NCI-H748 treated with DMSO at 0.1 percent for 48 hours (cell line): ENCODE results near the gene GHRHR.

Experiments used
- DNase-seq: peaks from one replicate; lab custom pipeline; 2025; lab: John Stamatoyannopoulos, UW

GHRHR gene

DNA sequence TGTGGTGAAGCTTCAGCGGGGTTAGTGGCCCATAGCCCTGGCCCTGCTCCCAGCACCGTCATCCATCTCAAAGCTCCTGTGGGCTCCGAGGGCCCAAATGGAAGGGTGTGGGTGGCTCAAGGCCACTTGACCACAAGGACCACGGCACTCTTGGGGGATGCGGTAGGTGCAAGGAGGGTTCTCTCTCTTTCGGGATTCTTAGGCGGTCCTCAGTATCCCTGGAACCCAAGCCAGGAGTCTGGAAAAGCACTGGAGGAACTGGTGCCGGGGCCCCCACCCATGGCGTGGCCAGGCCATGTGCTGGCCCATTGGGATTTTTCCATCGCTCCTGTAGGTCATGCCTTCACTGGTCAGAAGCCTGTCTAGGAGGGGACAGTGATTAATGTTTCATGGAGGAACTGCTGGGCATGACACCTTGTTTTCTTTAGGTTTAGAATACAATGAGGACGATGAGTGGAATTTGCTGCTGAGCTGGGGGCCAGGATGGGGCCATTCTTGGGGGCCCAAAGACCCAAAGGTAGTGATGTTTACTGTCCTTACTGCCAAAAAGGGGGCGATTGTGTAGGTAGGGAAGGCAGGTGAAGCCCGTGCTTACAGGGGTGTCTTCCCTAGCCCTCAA lies 35.4 kb upstream of the GHRHR start:
- no peak for DNase-seq

DNA sequence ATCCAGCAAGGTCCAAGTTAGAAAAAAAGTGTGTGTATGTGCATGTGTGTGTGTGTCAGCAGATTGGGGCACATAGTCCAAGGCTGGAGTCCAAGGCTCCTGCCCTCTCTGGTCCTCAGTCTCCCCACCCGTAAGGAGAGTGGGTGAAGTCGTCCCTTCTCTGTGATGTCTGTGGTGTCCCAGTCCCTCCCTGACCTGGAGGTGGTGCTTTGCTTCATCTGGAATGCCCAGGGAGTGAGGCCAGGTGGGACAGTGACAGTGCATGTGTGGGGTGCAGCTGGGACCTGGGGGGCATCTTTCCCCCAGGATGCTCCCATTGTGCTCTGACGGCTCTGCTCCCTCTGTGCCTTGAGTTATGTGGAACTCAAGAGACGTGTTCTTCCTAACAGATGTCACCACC lies 34.1 kb upstream of the GHRHR start:
- no peak for DNase-seq

DNA sequence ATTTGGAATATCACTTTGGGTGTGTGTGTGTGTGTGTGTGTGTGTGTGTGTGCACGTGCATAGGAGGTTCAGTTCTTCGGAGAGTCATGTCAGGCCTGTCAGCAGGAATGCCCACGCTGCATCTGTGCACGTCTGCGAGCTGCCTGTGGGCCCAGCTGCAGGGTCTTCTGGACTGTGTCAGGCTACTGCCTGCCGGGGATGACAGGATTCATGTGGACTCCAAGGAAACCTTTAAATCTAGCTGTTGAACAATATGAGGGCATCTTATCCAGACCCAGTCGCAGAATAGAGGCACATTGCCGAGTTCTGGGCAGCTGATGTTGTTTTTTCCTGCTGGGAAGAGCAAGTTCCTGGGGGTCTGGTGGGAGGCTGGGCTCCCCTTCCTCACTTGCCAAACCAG lies 33.1 kb upstream of the GHRHR start:
- no peak for DNase-seq

DNA sequence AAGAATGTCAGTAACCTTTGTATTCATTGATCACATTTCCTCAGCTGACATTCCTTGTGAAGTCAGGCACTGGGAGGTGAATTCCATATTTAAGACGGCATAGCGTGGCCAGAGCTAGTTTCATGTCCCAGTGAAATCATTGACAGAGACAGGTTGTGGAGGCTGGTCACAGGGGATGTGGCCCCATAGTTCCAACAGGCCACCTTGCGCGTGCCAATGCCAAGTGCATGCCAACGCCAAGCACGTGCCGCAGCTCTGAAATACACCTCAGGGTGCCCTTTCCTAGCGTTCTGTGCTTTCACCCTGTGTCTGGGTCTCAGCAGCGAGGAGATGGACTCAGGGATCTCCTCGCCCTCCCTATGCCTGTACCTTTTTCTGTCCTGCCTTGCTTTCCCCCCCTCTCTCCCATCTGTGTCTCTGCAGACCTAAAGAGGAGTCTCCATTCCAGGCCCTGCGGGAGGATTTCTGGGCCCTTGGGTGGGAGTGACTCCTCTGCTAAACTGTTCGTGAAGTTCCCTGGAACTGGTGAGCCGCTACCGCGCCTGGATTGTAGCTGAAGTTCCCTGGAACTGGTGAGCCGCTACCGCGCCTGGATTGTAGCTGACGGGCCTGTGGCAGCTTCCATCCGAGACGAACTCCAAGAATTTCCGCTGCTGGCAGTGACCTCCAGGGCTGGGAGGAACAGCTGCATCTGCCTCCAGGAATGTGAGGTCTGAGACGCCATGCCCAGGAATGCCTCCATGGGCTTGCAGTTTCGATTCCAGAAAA lies 32.4 kb upstream of the GHRHR start:
- no peak for DNase-seq

DNA sequence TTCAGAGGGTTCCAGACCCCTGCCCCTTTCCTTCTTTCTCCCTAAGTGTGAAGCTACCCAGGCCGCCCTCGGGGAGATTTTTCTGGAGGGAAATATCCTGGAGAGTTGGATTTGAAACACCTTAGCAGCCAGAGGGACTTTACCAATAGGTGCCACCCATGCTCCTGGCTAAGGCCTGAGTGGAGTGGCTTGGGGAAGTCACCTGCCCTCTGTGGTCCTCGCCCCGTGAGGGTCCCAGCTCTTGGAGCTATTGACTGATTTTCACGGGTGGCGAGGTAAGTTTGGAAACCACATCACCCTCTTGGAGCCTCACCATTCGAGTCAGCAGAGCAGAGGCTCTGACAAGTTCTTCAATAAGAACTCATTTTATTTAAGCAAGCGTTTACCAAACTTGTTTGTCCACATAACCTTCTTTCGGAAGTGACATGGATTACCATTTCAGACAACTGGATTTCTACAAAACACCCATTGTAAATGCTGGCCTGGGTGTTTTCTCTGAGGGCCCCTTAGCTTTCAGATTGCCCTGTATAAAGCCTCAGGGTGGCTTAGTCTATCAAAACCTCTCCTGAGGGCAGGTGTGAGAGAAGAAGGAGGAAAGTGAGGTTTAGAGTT lies 31.7 kb upstream of the GHRHR start:
- DNase-seq = no peak

DNA sequence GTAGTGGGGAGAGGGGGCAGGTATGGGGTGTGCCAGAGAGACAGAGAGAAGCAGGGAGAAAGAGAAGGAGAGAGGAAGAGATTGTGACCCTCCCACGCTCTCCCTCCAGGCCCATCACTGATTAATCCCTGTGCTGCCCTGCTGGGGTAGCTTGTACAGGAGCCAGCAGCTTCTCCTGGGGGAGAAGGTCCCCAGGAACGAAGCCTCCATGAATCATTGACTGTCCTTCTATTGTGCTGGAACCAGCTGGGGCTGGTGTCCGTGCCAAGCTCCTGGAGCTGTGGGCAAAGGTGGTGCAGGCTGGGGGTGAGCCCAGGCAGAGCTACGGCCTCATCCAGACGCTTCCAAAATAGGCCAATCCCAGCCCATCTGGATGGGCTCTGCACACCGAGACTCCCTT lies 31.2 kb upstream of the GHRHR start:
- DNase-seq = no peak

DNA sequence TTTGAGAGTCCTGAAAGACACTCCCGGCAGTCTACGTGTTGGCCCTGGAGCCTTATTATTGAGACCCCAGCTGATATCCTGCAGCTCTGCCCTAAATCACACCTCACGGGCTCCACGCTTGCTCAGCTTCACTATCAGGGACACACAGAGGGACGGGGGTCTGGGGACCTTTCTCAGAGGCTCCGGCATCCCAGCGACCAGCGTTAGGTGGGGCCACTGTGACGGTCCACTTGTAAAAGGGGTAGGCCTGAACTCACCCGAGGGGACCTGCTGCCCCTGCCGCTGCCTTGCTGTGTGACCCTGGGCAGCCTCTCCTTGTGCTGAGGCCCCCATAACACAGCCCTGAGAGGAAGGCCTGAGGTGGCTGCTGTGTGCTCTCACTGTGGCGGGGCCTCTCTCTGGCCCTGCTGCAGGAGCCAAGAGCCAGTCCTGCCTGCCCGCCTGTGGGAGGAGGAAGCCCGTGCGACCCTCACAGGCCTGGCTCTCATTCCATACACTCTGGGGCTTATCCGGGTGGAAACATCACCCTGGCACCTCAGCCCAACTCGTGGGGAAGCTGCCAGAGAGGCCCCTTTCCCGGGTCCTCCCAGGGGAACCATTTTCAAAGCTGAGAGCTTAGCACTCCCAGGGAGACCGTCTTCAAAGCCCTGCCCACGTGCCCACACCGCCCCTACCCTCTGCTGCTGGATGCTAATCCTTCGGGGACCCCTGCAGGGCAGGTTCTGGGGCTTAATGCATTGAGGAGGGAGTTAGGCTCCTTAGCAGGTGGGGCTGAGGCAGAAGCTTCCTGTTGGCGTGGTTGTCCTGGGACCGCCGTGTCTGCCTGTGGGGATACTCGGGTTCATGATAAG lies 30.4 kb upstream of the GHRHR start:
- no peak for DNase-seq

DNA sequence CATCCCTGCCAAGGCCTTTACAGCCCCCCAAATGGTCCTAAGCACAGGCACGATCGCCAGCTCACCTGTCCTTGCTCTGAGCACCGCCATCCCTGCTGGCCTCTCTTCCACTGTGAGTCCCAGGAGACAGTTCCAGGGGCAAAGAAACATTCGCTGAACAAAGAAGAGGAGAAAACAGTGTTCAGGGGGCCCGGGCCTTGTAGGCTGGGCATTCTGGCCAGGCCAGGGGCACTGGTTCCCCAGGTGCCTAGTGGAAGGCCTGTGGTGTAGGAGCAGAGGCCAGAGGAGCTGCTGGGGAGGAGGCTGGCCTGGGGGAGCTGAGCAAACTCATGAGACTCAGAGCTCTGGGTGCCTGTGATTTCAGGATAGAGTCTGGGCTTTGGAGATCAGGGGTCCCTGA lies 29.5 kb upstream of the GHRHR start:
- DNase-seq = no peak

DNA sequence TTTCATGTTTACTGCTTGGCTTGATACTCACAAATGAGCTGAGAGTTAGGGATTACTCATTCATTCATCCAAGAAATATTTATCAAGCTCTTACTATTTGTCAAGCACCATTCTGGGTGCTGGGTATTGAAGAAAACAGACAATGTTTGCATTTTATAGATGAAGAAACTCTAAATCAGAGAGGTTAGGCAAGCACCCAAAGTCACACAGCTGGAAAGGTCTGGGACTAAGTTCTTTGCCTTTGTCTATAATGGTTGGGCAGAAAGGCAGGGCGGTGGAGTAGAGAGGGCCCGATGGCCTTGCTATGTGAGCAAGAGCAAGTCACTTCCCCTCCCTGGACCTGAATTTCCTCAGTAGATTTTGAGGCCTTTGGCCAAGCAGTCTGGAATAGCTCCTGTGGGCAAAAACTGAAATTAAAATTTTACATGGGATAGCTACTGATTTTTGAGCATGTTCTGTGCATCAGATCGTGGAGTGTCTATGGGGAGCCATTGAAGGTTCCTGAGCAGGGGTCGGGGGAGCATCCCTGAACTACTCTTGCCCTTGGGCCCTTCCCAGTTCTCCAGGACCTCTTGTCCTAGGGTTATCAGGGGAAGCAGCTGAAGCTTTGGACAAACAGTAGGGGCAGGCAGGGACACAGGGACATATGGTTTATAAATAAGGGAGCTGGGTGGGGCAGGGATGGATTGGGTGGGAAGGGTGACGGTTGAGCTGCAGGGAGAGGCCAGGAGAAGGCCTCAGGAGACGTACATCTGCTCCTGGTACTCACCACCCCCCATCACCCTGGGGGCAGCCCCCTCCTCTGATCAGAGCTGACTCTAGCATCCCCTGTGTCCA lies 28.8 kb upstream of the GHRHR start:
- DNase-seq = no peak

DNA sequence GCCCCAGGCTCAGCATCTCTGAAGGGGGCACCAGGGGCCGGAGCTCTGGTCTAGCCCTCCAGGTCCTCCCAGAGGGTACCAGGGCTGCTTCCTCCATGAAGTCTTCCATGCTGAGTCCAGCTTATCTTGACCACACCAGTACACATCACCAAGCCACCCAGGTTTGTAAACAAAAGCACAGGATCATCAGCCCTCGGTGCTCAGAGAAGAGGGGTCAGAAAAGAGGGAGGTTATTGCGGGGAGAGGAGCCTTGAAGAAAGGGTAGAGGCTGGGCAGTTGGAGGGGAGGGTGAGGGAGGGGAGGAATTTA lies 28.2 kb upstream of the GHRHR start:
- no peak for DNase-seq

DNA sequence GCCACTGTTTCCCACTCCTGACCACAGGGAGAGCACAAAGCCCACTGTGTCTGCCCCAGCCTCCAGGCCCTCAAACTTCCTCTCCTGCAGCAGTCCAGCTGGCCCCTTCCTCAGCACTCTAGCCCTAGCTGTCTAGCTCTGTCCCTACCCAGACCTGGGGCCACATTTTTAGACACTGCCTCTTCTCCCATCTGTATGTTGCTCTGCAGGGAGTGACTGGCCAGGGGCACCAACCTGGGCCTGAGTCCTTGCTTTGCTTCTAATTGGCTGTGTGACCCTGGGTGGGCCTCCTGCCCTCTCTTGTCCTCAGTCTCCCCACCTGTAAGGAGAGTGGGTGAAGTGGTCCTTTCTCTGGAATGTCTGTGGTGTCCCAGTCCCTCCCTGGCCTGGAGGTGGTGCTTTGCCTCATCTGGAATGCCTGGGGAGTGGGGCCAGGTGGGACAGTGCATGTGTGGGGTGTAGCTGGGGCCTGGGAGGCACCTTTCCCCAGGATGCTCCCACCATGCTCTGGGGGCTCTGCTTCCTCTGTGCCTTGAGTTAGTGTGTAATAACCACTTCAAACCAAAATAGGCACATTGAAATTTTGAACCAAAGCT lies 27.0 kb upstream of the GHRHR start:
- DNase-seq = no peak

DNA sequence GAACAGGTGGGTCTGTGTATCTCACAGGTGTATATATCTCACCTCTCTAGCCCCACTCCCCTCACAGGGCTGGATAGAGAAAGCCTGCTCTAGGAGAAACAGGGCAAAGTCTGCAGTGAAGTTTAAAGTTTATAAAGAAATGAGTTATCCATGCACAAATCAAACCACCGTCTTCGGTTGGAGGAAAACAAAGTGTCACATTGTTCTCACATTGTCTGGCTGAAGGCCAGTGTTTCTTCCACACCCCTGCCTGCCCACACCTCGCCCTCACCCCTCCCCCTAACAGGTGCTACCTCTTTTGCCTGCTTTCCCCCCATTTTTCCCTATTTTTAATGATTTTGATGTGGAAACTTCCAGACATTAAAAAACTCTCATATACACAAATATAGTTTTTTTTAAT lies 26.3 kb upstream of the GHRHR start:
- DNase-seq = no peak

DNA sequence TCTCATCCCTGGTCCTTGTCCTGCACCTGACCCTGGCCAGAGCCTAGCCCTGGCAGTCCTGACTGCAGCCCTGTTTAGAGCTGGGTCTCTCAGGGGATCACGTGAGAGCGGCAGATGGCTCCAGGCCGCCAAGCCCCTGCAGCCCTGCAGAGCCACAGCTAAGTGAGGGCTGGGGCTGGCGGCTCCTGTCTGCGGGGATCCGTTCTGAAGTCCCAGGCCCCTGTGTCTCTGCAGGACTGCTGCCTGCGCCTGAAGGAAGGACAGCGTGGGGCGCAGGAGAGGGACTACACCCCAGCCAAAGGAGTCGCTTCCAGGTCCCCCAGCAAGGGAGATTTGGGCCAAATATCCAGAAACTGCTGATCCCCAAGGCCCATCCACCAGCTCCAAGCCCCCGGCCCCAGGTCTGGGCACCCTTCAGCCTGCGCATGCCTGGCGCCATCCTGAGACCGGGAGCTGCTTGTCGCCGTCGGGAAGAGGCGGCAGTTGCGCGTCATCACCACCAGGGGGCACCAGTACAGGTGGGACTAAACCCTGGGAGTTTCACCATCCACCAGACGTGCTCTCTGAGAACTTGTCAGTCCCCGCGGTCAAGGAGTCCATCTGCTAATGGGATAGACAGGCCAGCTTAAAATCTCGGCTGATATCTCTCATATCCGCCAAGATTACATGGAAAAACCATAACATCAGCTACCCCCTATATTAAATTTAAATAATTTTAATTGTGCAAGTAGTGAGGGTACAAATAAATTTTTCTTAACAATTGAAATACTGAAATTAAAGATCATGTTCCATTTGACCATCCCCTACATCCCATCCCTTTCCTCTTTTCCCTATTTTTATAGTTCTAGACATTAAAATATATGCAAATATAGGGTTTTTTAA lies 25.1 kb upstream of the GHRHR start:
- DNase-seq = peak; percentile 59

DNA sequence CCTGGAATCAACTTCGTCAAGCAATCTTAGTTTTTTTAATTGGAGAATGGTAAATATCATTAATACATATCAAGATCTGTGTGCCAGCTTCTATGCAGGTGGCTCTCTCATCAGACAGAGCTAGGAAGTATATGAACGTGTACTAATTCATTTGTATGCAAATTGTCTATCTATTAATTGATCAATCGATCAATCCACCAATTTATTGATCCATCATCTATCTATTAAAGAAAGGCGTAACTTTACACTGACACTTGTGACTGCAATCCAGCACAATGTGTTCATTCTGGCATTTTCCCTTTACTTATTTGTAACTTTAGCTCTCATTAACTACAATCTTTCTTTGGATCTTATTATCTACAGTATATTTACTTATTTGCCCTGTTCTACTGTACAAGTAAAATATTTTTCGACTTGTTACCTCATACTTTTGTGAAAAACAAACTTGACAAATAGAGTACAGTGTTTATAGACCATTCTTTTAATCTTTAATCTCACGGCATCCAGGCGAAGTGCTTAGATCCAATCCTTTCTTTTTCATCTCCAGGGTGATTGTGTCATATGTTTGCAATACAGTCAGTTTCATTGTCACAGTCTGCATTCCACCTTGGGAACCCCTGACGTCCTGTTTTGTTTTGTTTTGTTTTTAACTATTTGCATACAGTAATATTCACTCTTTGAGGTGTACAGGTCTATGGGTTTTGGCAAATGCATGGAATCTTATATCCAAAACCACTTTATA lies 22.0 kb upstream of the GHRHR start:
- DNase-seq = no peak

DNA sequence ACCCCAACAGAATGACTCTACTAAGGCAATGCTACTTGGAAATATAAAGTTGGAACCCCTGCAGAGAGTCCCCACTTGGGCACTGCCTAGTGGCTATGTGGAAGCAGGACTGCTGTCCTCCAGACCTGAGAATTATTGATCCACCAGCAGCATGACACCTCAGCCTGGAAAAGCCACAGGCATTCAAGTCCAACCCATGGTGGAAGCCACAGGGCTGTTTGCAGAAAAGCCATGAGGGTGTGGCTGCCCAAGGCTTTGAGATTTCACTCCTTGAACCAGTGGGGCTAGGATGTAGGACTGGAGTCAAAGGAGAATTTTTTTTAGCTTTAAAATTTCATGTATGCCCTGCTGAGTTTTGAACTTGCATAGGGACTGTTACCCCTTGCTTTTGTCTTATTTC lies 13.6 kb upstream of the GHRHR start:
- no peak for DNase-seq

DNA sequence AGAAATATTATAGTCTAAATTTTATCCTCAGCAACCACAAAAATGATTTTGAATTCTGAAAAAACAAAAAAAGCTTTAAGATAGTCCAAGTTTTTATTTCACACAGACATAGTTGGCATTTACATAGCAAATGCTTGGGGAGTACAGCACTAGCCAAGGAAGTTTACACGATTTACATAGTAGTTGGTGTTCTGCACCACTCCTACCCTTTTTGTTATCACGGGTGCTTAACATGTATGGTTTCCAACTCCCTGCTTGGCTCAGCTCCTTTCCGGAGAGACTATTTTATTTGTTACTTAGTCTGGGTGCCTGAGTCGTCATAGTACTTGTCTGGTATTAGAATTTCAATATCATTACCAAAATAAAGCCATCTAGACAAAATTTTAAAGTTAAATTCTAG lies 8.8 kb upstream of the GHRHR start:
- DNase-seq = no peak

DNA sequence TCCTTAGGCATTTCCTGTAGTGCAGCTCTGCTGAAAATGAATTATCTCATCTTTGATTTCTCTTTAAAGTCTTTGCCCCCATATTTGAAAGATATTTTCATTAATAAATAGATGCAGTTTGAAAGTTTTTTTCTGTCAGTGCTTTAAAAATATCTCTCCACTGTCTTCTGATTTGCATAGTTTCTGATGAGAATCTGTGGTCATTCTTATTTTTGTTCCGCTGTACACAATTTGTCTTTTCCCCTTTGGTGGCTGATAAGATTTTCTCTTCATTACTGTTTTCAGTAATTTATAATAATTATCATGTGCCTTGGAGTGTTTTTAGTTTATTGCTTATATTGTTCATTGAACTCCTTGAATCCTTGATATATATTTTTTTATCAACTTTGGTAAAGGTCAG lies 7.0 kb upstream of the GHRHR start:
- no peak for DNase-seq

DNA sequence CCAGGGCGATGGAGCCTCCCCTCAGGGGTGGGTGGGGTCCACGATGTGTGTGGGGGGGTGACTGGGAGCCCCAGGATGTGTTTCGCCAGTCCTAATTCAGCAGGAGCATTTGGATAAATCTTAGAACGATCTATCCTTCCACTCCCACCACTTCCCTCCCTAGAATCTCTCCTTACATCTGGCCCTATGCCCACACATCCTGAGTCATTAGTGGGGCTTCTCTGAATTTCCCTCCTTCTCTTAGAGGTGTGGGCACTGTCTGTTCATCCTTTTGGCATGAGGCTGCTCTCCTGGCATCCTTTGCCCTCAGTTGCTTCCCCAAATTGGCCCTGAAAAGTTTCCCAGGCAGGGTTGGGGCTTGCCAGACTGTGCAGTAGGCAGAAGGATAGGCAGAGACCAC lies 1.6 kb downstream of the GHRHR start:
- no peak for DNase-seq

DNA sequence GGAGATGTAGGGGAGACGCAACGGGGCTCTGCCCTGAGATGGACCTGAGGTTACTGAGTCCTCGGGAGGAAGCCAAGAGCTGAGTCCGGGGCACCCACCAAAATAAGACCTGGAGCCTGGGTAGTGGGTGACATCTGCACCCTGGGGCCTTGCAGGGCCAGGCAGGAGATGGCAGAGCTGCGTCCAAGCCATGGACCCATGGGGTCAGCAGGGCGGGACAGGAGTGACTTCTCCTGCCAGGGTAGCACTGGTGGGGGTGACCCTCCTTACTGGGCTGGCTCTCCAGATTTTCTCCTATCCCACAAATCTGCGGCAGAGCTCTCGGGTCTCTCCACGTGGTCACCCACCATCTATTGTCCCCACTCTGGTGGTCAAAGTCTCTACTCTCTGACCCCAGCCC lies 2.1 kb downstream of the GHRHR start:
- DNase-seq = no peak

DNA sequence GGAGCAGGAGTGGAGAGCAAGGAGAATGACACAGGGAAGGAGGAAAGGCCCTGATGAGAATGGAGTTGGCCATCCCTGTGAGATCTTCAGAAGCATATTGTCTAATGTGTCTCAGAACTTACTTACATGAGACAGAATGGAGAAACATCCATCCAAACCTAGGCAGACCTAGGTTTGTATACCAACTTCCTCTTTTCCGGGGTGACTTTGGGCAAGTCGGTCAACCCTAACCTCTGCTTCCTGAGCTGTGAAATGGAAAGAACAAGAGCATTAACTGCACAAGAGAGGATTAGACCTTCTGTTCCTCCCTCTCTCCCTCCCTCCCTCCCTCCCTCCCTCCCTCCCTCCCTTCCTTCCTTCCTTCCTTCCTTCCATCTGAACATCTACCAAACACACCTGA lies 4.5 kb downstream of the GHRHR start:
- DNase-seq = no peak
